SK-N-SH (cell line): ENCODE results near the gene KRT6B. TPM values are rescaled to one million over a fixed set of nuclear protein-coding genes. Genes with fewer than 3 reads are reported as not detected.

Experiments used
- CTCF ChIA-PET: fragments of 300-600, 350-600 bp; formaldehyde crosslinking; extraction: SDS; loops from one replicate; lab custom pipeline; 2021; lab: Yijun Ruan, JAX
- POLR2A ChIA-PET: fragments of 350-600 bp; sonication (Branson Sonifier 250); formaldehyde crosslinking; extraction: SDS; loops from one replicate; lab custom pipeline; 2020; ENCODE audit warnings: antibody characterized with exemption, inconsistent platforms; lab: Yijun Ruan, JAX
- DNase-seq: peaks from one replicate; pipeline ENCODE4 v3.0.0; 2012
- H2AFZ ChIP-seq: fragments of 200-600 bp; sonication (generic); 2 replicates; pipeline ENCODE4 v1.8.1; 2016; ENCODE audit warnings: antibody characterized with exemption, mild to moderate bottlenecking, low read depth
- H3F3A ChIP-seq: fragments of 200-600 bp; sonication (generic); replicated peaks from 2 replicates; pipeline ENCODE3; 2016; ENCODE audit warnings: antibody characterized with exemption, mild to moderate bottlenecking; ENCODE audit not compliant: insufficient read depth
- H3K27ac ChIP-seq, 2 experiments: fragments of 200-500 bp in 1 of 2; fragments of 200-600 bp in 1 of 2; sonication (Bioruptor generic) in 1 of 2; sonication (generic), shearing (Covaris generic) in 1 of 2; 2 replicates each; pipeline versions ENCODE4 v1.5.1 to v1.6.1; 2014 to 2016; ENCODE audit warnings: low read depth in 2 of 2, inconsistent platforms in 1 of 2, low read length in 1 of 2, mild to moderate bottlenecking in 1 of 2, mixed read lengths in 1 of 2
- H3K27me3 ChIP-seq: fragments of 200-600 bp; sonication (generic), shearing (Covaris generic); 2 replicates; pipeline ENCODE4 v1.6.1; 2016; ENCODE audit warnings: mixed run types; ENCODE audit not compliant: insufficient read depth
- H3K36me3 ChIP-seq, 2 experiments: fragments of 200-500 bp in 1 of 2; fragments of 200-600 bp in 1 of 2; sonication (Bioruptor generic) in 1 of 2; sonication (generic) in 1 of 2; replicated peaks in 1 of 2; 2 replicates each; pipeline versions ENCODE3 to v1.5.1; 2014 to 2016; ENCODE audit warnings: low read length in 1 of 2, mild to moderate bottlenecking in 1 of 2; ENCODE audit not compliant: insufficient read depth in 2 of 2, control insufficient read depth in 1 of 2
- H3K4me1 ChIP-seq, 2 experiments: fragments of 200-500 bp in 1 of 2; fragments of 200-600 bp in 1 of 2; sonication (Bioruptor generic) in 1 of 2; sonication (generic), shearing (Covaris generic) in 1 of 2; 2 replicates each; pipeline versions ENCODE4 v1.5.1 to v1.6.1; 2014 to 2016; ENCODE audit warnings: low read depth in 1 of 2, low read length in 1 of 2, mixed run types in 1 of 2; ENCODE audit not compliant: insufficient read depth in 2 of 2, control insufficient read depth in 1 of 2
- H3K4me2 ChIP-seq: fragments of 200-600 bp; sonication (generic), shearing (Covaris generic); 2 replicates; pipeline ENCODE4 v1.6.1; 2017; ENCODE audit warnings: mixed run types
- H3K4me3 ChIP-seq, 2 experiments: fragments of 200-500 bp in 1 of 2; fragments of 200-600 bp in 1 of 2; sonication (Bioruptor generic) in 1 of 2; sonication (generic), shearing (Covaris generic) in 1 of 2; 2 replicates each; pipeline versions ENCODE4 v1.5.1 to v1.8.1; 2014 to 2016; ENCODE audit warnings: low read depth in 2 of 2, inconsistent platforms in 1 of 2, low read length in 1 of 2, mild to moderate bottlenecking in 1 of 2, mixed read lengths in 1 of 2, moderate library complexity in 1 of 2
- H3K79me2 ChIP-seq: fragments of 200-600 bp; sonication (generic); 2 replicates; pipeline ENCODE4 v1.8.1; 2017; ENCODE audit warnings: mild to moderate bottlenecking; ENCODE audit not compliant: insufficient read depth
- H3K9ac ChIP-seq: fragments of 200-600 bp; sonication (generic); 2 replicates; pipeline ENCODE4 v1.6.1; 2017; ENCODE audit warnings: mixed run types
- H3K9me2 ChIP-seq: fragments of 200-600 bp; sonication (generic); 2 replicates; pipeline ENCODE4 v1.6.1; 2017; ENCODE audit warnings: mixed run types
- H3K9me3 ChIP-seq: fragments of 200-600 bp; sonication (generic); 2 replicates; pipeline ENCODE4 v1.6.1; 2017; ENCODE audit warnings: mixed run types, mild to moderate bottlenecking, moderate library complexity
- H4K20me1 ChIP-seq: fragments of 200-600 bp; sonication (generic); 2 replicates; pipeline ENCODE4 v1.6.1; 2017; ENCODE audit warnings: mild to moderate bottlenecking, mixed run types; ENCODE audit not compliant: insufficient read depth
- FOSL2 ChIP-seq: IDR thresholded peaks from 2 replicates; pipeline ENCODE4 v1.4.0; 2012; ENCODE audit warnings: low read depth, mild to moderate bottlenecking, moderate library complexity, borderline replicate concordance
- FOXM1 ChIP-seq: IDR thresholded peaks from 2 replicates; pipeline ENCODE4 v1.4.0; 2012; ENCODE audit warnings: low read depth, mild to moderate bottlenecking
- JUND ChIP-seq: IDR thresholded peaks from 2 replicates; pipeline ENCODE4 v1.4.0; 2012
- MEF2A ChIP-seq: IDR thresholded peaks from 2 replicates; pipeline ENCODE4 v1.4.0; 2012; ENCODE audit warnings: low read depth, borderline replicate concordance
- NFIC ChIP-seq: IDR thresholded peaks from 2 replicates; pipeline ENCODE4 v1.4.0; 2012; ENCODE audit warnings: borderline replicate concordance
- SIN3A ChIP-seq: IDR thresholded peaks from 2 replicates; pipeline ENCODE4 v1.6.1; 2012; ENCODE audit warnings: low read depth, mild to moderate bottlenecking, low read length, moderate library complexity, borderline replicate concordance
- TAF1 ChIP-seq: IDR thresholded peaks from 2 replicates; pipeline ENCODE4 v1.6.1; 2012; ENCODE audit warnings: low read depth, mild to moderate bottlenecking, low read length, moderate library complexity, borderline replicate concordance
- TCF12 ChIP-seq: IDR thresholded peaks from 2 replicates; pipeline ENCODE4 v1.4.0; 2012
- WGBS: methylation state at CpG from one replicate; pipeline ENCODE4 v1.1.6; 2017; ENCODE audit warnings: low lambda C conversion rate; 5-methylcytosine and 5-hydroxymethylcytosine counted together
- polyA plus RNA-seq, 3 experiments: library from polyadenylated mRNA; depleted of rRNA; stranded (reverse); fragments of >200 nt; gene quantifications; 2 replicates each; pipeline ENCODE4 v1.2.3, GENCODE V29; 2012
- TF ChIP-seq, protein P1 (sequence below): IDR thresholded peaks from 2 replicates; pipeline ENCODE4; 2012
- TF ChIP-seq, protein P2 (sequence below): IDR thresholded peaks from 2 replicates; pipeline ENCODE4 v1.4.0; 2012; ENCODE audit warnings: low read depth, borderline replicate concordance

Gene KRT6B
- polyA plus RNA-seq, 1 of the 3 experiments (the other 2 are of a cell fraction): not detected

DNA sequence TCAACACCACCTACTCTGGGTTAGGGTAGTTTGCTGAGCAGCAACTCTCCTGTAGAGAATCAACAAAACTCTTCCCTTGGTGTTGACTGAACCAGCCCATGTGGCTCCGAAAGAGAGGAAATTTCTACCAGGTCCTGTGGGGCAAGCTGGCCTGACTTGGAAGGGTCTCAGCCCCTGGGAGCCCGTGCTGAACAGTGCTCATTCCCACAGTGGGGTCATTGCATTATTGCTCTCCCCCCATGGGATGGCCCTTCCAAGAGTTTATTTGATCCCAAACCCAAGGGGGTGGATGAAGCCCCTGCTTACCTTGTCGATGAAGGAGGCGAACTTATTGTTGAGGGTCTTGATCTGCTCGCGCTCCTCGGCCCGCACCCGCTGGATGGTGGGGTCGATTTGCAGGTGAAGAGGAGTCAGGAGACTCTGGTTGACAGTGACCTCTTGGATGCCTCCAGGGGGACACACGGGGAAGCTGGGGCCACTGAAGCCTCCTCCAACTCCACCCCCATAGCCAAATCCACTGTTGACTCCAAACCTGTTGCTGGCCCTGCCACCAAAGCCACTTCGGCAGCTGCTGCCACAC is 18.4 kb downstream of the KRT6B start (continued):
- TF ChIP-seq, protein P1, sequence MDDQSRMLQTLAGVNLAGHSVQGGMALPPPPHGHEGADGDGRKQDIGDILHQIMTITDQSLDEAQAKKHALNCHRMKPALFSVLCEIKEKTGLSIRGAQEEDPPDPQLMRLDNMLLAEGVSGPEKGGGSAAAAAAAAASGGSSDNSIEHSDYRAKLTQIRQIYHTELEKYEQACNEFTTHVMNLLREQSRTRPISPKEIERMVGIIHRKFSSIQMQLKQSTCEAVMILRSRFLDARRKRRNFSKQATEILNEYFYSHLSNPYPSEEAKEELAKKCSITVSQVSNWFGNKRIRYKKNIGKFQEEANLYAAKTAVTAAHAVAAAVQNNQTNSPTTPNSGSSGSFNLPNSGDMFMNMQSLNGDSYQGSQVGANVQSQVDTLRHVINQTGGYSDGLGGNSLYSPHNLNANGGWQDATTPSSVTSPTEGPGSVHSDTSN: no peak
- TF ChIP-seq MEF2A: no peak

DNA sequence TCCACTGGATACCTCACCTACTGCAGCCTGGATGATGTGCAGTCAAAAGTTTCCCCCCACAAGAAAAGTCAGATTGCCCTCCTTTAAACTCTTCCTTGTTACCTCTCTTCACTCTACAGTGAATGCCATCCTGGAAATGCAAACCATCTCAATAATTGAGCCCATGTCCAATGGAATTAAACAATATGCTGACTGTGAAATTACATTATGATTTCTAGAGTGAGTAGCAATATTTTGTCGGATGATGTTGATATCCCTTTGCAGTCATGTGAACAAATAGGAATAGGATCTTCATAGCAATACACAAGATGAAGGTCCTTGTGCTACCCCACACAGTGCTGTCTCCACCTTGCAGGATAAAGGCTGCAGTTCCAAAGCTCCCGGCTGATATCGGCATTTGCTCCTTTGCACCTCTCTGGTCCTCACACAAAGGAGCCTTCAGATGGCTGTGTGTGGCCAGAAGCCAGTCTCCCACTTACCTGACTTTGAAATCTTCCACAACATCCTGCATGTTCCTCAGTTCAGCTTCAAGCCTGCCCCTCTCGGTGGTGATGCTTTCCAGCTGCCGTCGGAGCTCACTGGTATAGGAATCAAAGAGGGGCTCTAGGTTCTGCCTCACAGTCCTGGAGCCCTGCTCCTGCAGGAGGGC is 19.3 kb downstream of the KRT6B start:
- POLR2A ChIA-PET: no interaction called here
- WGBS: 27% methylated on average over 6 of the region's 6 CpGs
- peaks cover 49% of the 10 kb centered on the region; the same call in 1 of the 2 replicates for H3K27me3 ChIP-seq

DNA sequence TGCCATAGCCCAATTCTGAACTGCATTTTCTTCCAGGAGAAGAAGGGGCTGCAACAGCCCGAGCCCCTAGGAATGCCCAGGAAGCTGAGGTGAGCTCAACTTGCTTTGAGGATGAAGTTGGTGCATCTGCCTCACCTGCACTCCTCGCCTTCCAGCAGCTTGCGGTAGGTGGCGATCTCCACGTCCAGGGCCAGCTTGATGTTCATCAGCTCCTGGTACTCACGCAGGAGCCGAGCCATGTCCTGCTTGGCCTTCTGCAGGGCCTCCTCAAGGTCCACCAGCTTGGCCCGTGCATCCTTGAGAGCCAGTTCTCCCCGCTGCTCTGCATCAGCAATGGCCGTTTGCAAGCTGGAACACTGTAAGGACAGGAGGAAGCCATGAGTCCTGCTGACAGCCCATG is 23.8 kb downstream of the KRT6B start:
- no peak overlapping the region for H3K27ac ChIP-seq
- CTCF ChIA-PET: interaction anchor here (0.9 to 1.4 kb wide), 4 partner anchors 12 to 77 kb away, joined by 3 read pairs; no protein-coding TSS in a partner anchor
- no peak for TF ChIP-seq FOXM1
- TF ChIP-seq NFIC: no peak
- TF ChIP-seq, protein P2, sequence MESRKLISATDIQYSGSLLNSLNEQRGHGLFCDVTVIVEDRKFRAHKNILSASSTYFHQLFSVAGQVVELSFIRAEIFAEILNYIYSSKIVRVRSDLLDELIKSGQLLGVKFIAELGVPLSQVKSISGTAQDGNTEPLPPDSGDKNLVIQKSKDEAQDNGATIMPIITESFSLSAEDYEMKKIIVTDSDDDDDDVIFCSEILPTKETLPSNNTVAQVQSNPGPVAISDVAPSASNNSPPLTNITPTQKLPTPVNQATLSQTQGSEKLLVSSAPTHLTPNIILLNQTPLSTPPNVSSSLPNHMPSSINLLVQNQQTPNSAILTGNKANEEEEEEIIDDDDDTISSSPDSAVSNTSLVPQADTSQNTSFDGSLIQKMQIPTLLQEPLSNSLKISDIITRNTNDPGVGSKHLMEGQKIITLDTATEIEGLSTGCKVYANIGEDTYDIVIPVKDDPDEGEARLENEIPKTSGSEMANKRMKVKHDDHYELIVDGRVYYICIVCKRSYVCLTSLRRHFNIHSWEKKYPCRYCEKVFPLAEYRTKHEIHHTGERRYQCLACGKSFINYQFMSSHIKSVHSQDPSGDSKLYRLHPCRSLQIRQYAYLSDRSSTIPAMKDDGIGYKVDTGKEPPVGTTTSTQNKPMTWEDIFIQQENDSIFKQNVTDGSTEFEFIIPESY: no peak
- TF ChIP-seq TAF1: no peak
- no peak for TF ChIP-seq MEF2A
- no peak for TF ChIP-seq FOSL2
- TF ChIP-seq JUND: no peak
- TF ChIP-seq, all 33 proteins: peak for 0
- Histone ChIP-seq H4K20me1 (no peaks in the 10 kb centered on the region), H3K4me1 (no peaks in the 10 kb centered on the region), H3K4me3 (no peak overlapping the region), H3K4me2 (no peak overlapping the region), H2AFZ (no peak overlapping the region), H3K36me3 (no peaks in the 10 kb centered on the region), H3K9me2 (no peaks in the 10 kb centered on the region), H3F3A (no peaks in the 10 kb centered on the region), H3K9ac (no peak overlapping the region), H3K79me2 (no peaks in the 10 kb centered on the region), H3K9me3 (no peaks in the 10 kb centered on the region), H3K27me3 (peaks cover 56% of the 10 kb centered on the region; the same call in 1 of the 2 replicates)
- 25% methylated on average over 4 of the region's 10 CpGs for WGBS
- POLR2A ChIA-PET: no interaction called here
- DNase-seq: no peak

More for the DNA sequence above, 19.3 kb downstream of the KRT6B start:
- H3K4me1 ChIP-seq: peaks cover 0 to 9% of the 10 kb centered on the region in 2 experiments; a peak in 1 of 4 replicates
- H3K4me3 ChIP-seq: no peak overlapping the region
- H3K9ac ChIP-seq: no peak overlapping the region
- H3K79me2 ChIP-seq: no peaks in the 10 kb centered on the region
- H4K20me1 ChIP-seq: no peaks in the 10 kb centered on the region
- no peak overlapping the region for H2AFZ ChIP-seq
- H3K9me2 ChIP-seq: no peaks in the 10 kb centered on the region
- no peaks in the 10 kb centered on the region for H3K36me3 ChIP-seq
- CTCF ChIA-PET: interaction anchor here (1.3 kb wide), 1 partner anchor 60 kb away, joined by 3 read pairs; no protein-coding TSS in a partner anchor
- no peaks in the 10 kb centered on the region for H3K9me3 ChIP-seq
- TF ChIP-seq TCF12: no peak
- TF ChIP-seq JUND: no peak
- no peak for TF ChIP-seq SIN3A
- DNase-seq: no peak
- H3K27ac ChIP-seq: no peak overlapping the region
- H3K4me2 ChIP-seq: no peak overlapping the region
- H3F3A ChIP-seq: no peaks in the 10 kb centered on the region
